ENCODE measurements around the gene RNF31. TPM values are rescaled to one million over a fixed set of nuclear protein-coding genes. Genes with fewer than 3 reads are reported as not detected.
A peak's percentile ranks its signal among the peaks of the same experiment; 100 is the strongest.

The RNF31 gene
- total RNA-seq, 2 donors from 2014 or later, result 75.5 to 82.9 TPM

GRCh38 chr14:24137529-24138395 lies 9.5 kb upstream of the RNF31 start:
- Histone ChIP-seq H3K4me3 (ENCODE audit: low read length) (peak overlapping the region; percentile 79), H3K36me3 (ENCODE audit: control insufficient read depth, insufficient read depth, low read length) (peaks cover 23% of the 10 kb centered on the region), H3K27ac (ENCODE audit: low read depth, low read length) (no peak overlapping the region), H3K4me1 (ENCODE audit: control insufficient read depth, insufficient read depth, low read length) (no peaks in the 10 kb centered on the region), H3K27me3 (ENCODE audit: control insufficient read depth, insufficient read depth, low read length, poor library complexity, severe bottlenecking) (no peaks in the 10 kb centered on the region), H3K9me3 (ENCODE audit: control insufficient read depth, low read length) (no peaks in the 10 kb centered on the region), H3K9ac (ENCODE audit: extremely low read depth, low read length, poor library complexity, severe bottlenecking) (no peak overlapping the region)
- peaks cover 20% of the 10 kb centered on the region for H3K4me1 Mint-ChIP-seq
- H3K4me3 Mint-ChIP-seq, result peak overlapping the region; percentile 71
- H3K9me3 Mint-ChIP-seq, result no peaks in the 10 kb centered on the region
- no peak overlapping the region for H3K27ac Mint-ChIP-seq
- peaks cover 20% of the 10 kb centered on the region for H3K36me3 Mint-ChIP-seq (ENCODE audit: low read depth)
- WGBS, 2 experiments (ENCODE audit: insufficient coverage in 1 of 2, insufficient read length in 1 of 2), result 95 to 98% methylated on average over 5 to 8 of the region's 8 CpGs
- H3K27me3 Mint-ChIP-seq (ENCODE audit: insufficient read depth), result no peaks in the 10 kb centered on the region
- no peak for TF ChIP-seq CTCF (conservative IDR thresholded peaks at IDR 0.05)
- DNase-seq, result no peak

- H3K4me3 Mint-ChIP-seq, result peak overlapping the region; percentile 99
- H3K4me1 ChIP-seq (ENCODE audit: control insufficient read depth, insufficient read depth, low read length), result no peaks in the 10 kb centered on the region
- H3K36me3 ChIP-seq (ENCODE audit: control insufficient read depth, insufficient read depth, low read length), result peaks cover 29% of the 10 kb centered on the region
- WGBS, 2 experiments (ENCODE audit: insufficient coverage in 1 of 2, insufficient read length in 1 of 2), result 93 to 94% methylated on average over 8 to 13 of the region's 13 CpGs
- no peaks in the 10 kb centered on the region for H3K27me3 Mint-ChIP-seq (ENCODE audit: insufficient read depth)
- no peak overlapping the region for H3K27ac ChIP-seq (ENCODE audit: low read depth, low read length)
- H3K27me3 ChIP-seq (ENCODE audit: control insufficient read depth, insufficient read depth, low read length, poor library complexity, severe bottlenecking), result no peaks in the 10 kb centered on the region
- H3K9me3 ChIP-seq (ENCODE audit: control insufficient read depth, low read length), result no peaks in the 10 kb centered on the region
- no peak for DNase-seq
- H3K27ac Mint-ChIP-seq, result no peak overlapping the region
- H3K36me3 Mint-ChIP-seq (ENCODE audit: low read depth), result peaks cover 28% of the 10 kb centered on the region
- TF ChIP-seq CTCF (conservative IDR thresholded peaks at IDR 0.05), result no peak
- no peak overlapping the region for H3K9ac ChIP-seq (ENCODE audit: extremely low read depth, low read length, poor library complexity, severe bottlenecking)
- no peak overlapping the region for H3K4me3 ChIP-seq (ENCODE audit: low read length)
- no peaks in the 10 kb centered on the region for H3K9me3 Mint-ChIP-seq
- peaks cover 20% of the 10 kb centered on the region for H3K4me1 Mint-ChIP-seq
Measured at GRCh38 chr14:24138396-24139271, 8.7 kb upstream of the RNF31 start.

- H3K9me3 ChIP-seq (ENCODE audit: control insufficient read depth, low read length), result no peaks in the 10 kb centered on the region
- H3K27ac Mint-ChIP-seq, result no peak overlapping the region
- H3K9ac ChIP-seq (ENCODE audit: extremely low read depth, low read length, poor library complexity, severe bottlenecking), result no peak overlapping the region
Measured at GRCh38 chr14:24139272-24139934, 7.9 kb upstream of the RNF31 start.

More at GRCh38 chr14:24139272-24139934, 7.9 kb upstream of the RNF31 start:
- Mint-ChIP-seq H3K4me1 (peaks cover 20% of the 10 kb centered on the region), H3K4me3 (peak overlapping the region; percentile 99), H3K36me3 (ENCODE audit: low read depth) (peaks cover 33% of the 10 kb centered on the region), H3K9me3 (no peaks in the 10 kb centered on the region), H3K27me3 (ENCODE audit: insufficient read depth) (no peaks in the 10 kb centered on the region)
- DNase-seq, result no peak
- no peaks in the 10 kb centered on the region for H3K4me1 ChIP-seq (ENCODE audit: control insufficient read depth, insufficient read depth, low read length)
- H3K4me3 ChIP-seq (ENCODE audit: low read length), result peak overlapping the region; percentile 98
- H3K27me3 ChIP-seq (ENCODE audit: control insufficient read depth, insufficient read depth, low read length, poor library complexity, severe bottlenecking), result no peaks in the 10 kb centered on the region
- peak; percentile 46 for TF ChIP-seq CTCF (conservative IDR thresholded peaks at IDR 0.05)
- peaks cover 37% of the 10 kb centered on the region for H3K36me3 ChIP-seq (ENCODE audit: control insufficient read depth, insufficient read depth, low read length)
- 95% methylated on average over 9 of the region's 9 CpGs; no CpG with 5 or more reads in 1 of the 2 experiments for whole genome bisulfite sequencing, 2 experiments (ENCODE audit: insufficient coverage in 1 of 2, insufficient read length in 1 of 2)
- no peak overlapping the region for H3K27ac ChIP-seq (ENCODE audit: low read depth, low read length)
